ENCODE measurements around the gene CCDC170. TPM values are rescaled to one million over a fixed set of nuclear protein-coding genes. Genes with fewer than 3 reads are reported as not detected.

Gene CCDC170
- total and polyA plus RNA-seq, 12 donors = 0.13 to 1.6 (median 0.35) TPM

- no peaks in the 10 kb centered on the region for H3K9me3 ChIP-seq
- DNase-seq = no peak
- ATAC-seq = no peak
- no peaks in the 10 kb centered on the region for H3K4me1 ChIP-seq
- no peak for TF ChIP-seq CTCF (IDR thresholded peaks at IDR 0.05)
- H3K36me3 ChIP-seq = no peaks in the 10 kb centered on the region
- WGBS, 2 donors = 82% methylated on average over 8 of the region's 8 CpGs
- H3K27ac ChIP-seq = no peak overlapping the region
- no peak overlapping the region for H3K4me3 ChIP-seq
- intact Hi-C loops (cut with DNase I) = loop anchor here in 1 of 10 donors (10.0 kb wide), 1 partner anchor 465 kb away; no protein-coding TSS in a partner anchor
- H3K27me3 ChIP-seq = peaks cover 0 to 7% (median 0%) of the 10 kb centered on the region in 7 donors
Observed at GRCh38 chr6:151670116-151670515, 176.3 kb downstream of the CCDC170 start.

Other genes starting within 250 kb of the CCDC170 start
- 1 to 10 TPM; 3.4 to 8.3 (median 5.2) TPM for gene ZBTB2, start 102.5 kb upstream of the CCDC170 start, total RNA-seq
- gene ZBTB2, start 102.5 kb upstream of the CCDC170 start, polyA plus RNA-seq = 1 to 10 TPM; 4.1 to 4.4 TPM
- 10 to 100 TPM; 10.9 to 17.6 (median 14.7) TPM for gene RMND1, start 41.9 kb upstream of the CCDC170 start, total RNA-seq
- 10 to 100 TPM; 14.3 to 25.2 TPM for gene RMND1, start 41.9 kb upstream of the CCDC170 start, polyA plus RNA-seq